Muscle layer of duodenum (tissue), 2 donors: ENCODE results near the gene SORL1-AS1.
A peak's percentile ranks its signal among the peaks of the same experiment; 100 is the strongest.

Experiments
- H3K27ac ChIP-seq: one replicate; pipeline ENCODE4 v1.7.0; 2013; ENCODE audit warnings: mild to moderate bottlenecking, low read length
- H3K27me3 ChIP-seq: one replicate; pipeline ENCODE4 v1.7.0; 2013; ENCODE audit warnings: low read depth, mild to moderate bottlenecking, control low read depth, low read length
- H3K36me3 ChIP-seq, 2 donors: one replicate each; pipeline ENCODE4 v1.7.0; 2013; ENCODE audit warnings: low read length in 2 of 2, control low read depth in 1 of 2, mild to moderate bottlenecking in 1 of 2; ENCODE audit not compliant: insufficient read depth in 2 of 2, control insufficient read depth in 1 of 2
- H3K4me1 ChIP-seq, 2 donors: one replicate each; pipeline ENCODE4 v1.7.0; 2013; ENCODE audit warnings: low read length in 2 of 2, mild to moderate bottlenecking in 2 of 2, control low read depth in 1 of 2, moderate library complexity in 1 of 2; ENCODE audit not compliant: insufficient read depth in 2 of 2, control insufficient read depth in 1 of 2
- H3K4me3 ChIP-seq, 2 donors: one replicate each; pipeline ENCODE4 v1.7.0; 2013; ENCODE audit warnings: low read length in 2 of 2, low read depth in 1 of 2, mild to moderate bottlenecking in 1 of 2
- H3K9me3 ChIP-seq, 2 donors: one replicate each; pipeline ENCODE4 v1.7.0; 2013; ENCODE audit warnings: low read length in 2 of 2, control low read depth in 1 of 2, mild to moderate bottlenecking in 1 of 2; ENCODE audit not compliant: control insufficient read depth in 1 of 2
- donor health status: healthy.

The SORL1-AS1 gene

DNA sequence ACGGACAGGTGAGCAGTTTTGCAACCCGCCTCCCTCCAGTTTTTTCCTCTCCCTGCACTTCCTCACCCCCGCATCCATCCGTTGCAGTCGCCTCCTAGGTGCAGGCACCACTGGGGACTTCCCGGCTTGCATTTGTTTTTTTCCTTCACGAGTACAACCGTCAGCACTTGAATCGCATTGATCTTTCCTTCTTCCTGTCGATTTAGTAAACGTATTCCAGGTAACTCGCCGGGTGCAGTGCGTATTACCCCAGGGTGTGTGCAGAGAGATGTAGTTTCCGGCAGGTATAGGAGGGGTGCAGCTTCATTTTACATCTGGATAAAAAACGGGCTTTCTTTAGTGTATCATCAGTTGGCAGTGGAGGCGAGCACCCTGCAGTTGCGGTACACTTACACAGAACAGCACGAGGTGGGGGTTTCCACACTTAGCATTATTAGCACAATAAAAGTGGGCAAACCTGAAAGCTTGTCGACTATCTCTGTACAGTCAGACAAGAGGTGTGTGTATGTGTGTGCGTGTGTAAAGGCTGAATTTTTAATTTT, at the start of gene SORL1-AS1:
Gene SORL1-AS1 (minus strand): TSS at position 359 of the 542 bp plus-strand sequence.
- Histone ChIP-seq H3K4me1 (peaks cover 4 to 7% of the 10 kb centered on the region in 2 donors), H3K36me3 (no peaks in the 10 kb centered on the region), H3K4me3 (peak within 1 kb of the TSS; percentile 55 to 90), H3K27me3 (no peaks in the 10 kb centered on the region), H3K27ac (no peak within 1 kb of the TSS), H3K9me3 (no peaks in the 10 kb centered on the region)

DNA sequence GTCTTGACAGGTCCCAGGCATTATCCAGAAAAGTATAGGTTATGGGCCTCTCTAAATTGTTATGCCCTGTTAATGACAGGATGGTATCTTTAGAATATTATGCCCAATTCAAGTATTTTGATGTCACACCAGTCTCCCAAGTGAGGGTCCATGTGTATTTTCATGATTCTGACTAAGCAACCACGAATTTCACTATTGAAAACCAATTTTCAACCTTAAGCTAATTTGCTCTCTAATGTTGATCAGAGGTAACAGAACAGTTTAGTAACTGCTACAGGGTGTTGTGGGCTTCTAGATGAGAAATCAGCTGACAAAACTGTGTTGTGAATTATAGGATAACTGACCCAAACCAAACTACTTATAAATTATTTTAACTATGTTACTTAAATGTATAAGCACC, 48.0 kb upstream of the SORL1-AS1 start:
- H3K27ac ChIP-seq, result no peak overlapping the region
- H3K9me3 ChIP-seq, result peaks cover 0 to 2% of the 10 kb centered on the region in 2 donors
- no peaks in the 10 kb centered on the region for H3K4me1 ChIP-seq
- H3K36me3 ChIP-seq, result peaks cover 0 to 6% of the 10 kb centered on the region in 2 donors
- H3K4me3 ChIP-seq, result no peak overlapping the region
- no peaks in the 10 kb centered on the region for H3K27me3 ChIP-seq

DNA sequence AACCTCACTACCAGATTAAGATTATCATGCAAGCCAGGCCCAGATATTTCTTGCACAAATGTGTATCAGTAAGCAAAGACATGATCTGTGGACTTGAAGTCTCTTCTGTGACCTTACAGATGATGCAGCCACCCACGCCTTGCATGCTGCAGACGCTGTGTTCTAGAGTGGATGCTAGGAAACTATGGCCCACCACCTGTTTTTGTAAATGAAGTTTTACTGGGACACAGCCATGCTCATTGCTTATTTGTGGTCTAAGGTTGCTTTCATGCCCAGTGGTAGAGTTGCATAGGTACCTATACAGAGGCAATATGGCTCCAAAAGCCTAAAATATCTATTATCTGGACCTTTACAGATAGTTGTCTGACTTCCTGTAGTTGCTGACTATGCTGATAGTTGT, 47.5 kb upstream of the SORL1-AS1 start:
- H3K9me3 ChIP-seq, result no peaks in the 10 kb centered on the region
- H3K27ac ChIP-seq, result no peak overlapping the region
- H3K4me1 ChIP-seq, result no peaks in the 10 kb centered on the region
- no peaks in the 10 kb centered on the region for H3K27me3 ChIP-seq
- H3K36me3 ChIP-seq, result peaks cover 0 to 6% of the 10 kb centered on the region in 2 donors
- H3K4me3 ChIP-seq, result no peak overlapping the region

DNA sequence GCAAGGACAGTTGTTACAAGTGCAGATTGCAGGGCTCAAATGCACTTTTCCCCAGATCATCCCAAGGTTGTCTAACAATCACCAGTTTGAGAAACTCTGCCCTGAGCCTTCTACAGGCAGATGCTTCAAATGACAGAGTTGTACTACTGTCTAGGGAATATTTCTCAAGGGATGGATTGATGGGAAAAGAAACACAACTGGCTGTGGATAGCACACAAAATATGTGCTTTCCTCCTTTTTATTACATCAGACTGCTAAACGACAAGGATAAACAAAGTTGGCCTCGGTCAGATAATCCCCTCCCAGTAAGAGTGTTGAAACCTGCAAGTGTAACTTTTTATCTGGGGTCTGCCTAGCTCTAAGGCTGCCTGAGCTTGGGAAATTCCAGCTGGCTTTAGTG, 46.6 kb upstream of the SORL1-AS1 start:
- Histone ChIP-seq H3K27me3 (no peaks in the 10 kb centered on the region), H3K4me3 (no peak overlapping the region), H3K36me3 (peaks cover 0 to 6% of the 10 kb centered on the region in 2 donors), H3K27ac (no peak overlapping the region), H3K9me3 (no peaks in the 10 kb centered on the region), H3K4me1 (no peaks in the 10 kb centered on the region)

DNA sequence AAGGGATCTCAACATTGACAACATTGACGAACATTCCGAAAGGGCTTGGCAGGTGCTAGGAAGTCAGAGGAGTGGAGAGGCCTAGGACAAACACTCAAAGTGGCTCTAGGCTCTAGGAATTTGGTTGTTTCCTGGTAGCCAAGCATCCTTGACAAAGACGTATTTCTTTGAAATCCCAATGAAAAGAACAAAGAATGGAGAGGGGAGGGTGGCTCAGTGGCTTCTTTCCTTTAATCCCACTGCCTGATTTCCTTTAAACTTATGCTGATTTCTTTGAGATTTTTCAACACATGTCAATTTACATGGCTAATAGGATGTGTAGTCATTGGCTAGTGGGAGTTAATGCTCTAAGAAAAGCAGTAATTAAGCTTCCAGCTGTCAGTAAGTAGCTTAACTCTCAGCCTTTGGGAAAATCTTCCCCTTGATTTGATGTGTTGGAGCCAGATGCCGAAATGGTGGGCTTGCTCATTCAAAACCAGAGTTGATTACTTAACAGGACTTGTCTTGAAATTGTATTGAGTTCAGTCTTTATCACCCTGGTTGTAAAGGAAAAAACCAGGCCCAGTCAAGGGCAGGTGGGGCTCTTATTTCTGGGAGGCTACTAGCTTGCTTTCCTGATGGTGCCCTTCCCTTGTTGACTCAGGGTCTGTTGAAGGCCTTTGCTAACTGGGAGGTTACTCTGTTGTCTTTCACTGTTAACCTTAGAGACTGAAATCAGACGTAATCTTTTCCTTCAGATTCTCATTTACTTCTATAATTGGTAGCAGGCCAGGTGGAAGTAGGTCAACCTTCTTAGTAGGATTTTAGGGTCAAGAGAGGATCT, 44.6 kb upstream of the SORL1-AS1 start:
- Histone ChIP-seq H3K36me3 (peaks cover 0 to 6% of the 10 kb centered on the region in 2 donors), H3K27me3 (no peaks in the 10 kb centered on the region), H3K27ac (no peak overlapping the region), H3K4me3 (no peak overlapping the region), H3K4me1 (no peaks in the 10 kb centered on the region), H3K9me3 (no peaks in the 10 kb centered on the region)

DNA sequence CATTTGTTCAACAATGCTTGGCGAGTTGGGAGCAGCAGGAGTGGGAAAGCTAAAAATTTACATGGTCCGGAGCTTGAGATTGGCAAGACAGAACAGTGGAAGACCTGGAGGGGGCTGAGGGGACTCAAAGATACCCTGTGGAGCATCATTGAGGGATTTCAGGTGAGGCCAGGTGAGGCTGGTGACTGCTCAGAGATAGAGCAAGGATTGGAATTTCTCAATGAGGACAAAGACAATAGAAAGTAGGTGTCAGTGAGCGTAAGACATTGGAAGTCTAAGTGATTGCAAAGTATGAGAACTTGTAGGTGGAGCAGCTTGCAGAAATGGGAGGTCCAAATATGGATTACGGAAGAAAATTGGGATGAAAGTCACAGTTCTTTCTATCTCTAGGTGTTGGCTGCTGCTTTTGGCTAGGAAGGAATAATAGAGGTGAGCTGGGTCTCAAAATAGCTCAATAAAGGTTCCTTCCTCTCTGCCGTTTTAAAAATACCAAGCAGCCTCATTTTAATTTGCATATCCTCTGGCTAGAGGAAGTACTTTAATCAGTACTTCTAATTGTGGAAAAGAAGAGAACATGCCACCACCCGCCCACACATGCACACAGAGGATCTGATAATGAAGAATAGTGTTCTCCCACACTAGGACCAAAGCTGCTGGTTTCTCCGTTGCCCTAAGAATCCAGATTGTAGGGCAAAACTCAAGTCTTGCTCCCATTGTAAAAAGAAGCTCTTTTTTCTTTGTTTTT, 41.8 kb upstream of the SORL1-AS1 start:
- H3K9me3 ChIP-seq, result no peaks in the 10 kb centered on the region
- no peaks in the 10 kb centered on the region for H3K4me1 ChIP-seq
- H3K4me3 ChIP-seq, result no peak overlapping the region
- no peaks in the 10 kb centered on the region for H3K27me3 ChIP-seq
- no peak overlapping the region for H3K27ac ChIP-seq
- peaks cover 0 to 6% of the 10 kb centered on the region in 2 donors for H3K36me3 ChIP-seq

DNA sequence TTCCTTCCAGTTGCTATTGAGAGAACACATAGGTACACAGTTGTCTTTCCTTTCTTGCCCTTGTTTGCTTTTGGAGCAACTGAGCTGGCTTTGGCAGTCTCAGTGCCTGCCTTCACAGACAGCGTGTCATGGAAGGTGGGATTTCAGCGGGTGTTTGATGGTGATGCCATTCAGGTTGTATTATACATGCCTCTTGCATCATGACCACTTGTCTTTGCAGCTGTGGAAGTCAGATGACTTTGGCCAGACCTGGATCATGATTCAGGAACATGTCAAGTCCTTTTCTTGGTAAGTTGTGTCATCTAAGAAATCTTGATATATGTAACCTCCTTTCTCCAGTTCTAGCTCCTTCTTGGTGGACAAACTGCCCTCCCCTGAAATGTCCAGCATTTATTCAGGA, 37.1 kb upstream of the SORL1-AS1 start:
- Histone ChIP-seq H3K4me3 (no peak overlapping the region), H3K27ac (no peak overlapping the region), H3K4me1 (no peaks in the 10 kb centered on the region), H3K27me3 (no peaks in the 10 kb centered on the region), H3K36me3 (no peaks in the 10 kb centered on the region), H3K9me3 (no peaks in the 10 kb centered on the region)

DNA sequence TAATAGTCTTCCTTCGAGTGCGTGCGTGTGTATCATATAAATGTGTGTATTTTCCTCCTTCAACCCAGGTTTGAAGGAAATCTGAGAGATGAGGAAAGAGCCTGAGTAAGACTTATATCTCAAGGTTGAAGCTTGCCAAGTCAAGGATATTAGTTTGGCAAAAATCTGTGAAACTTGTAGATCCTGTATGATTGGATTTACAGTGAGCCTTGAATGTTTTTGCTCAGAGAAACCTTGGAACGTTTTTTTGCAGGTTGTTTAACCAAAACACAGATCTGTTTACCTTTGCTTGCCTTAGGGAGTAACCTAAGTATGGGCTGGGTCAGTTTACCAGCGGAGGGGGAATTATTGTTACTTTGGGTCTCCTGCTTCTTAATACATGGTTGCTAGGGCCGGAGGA, 35.9 kb upstream of the SORL1-AS1 start:
- Histone ChIP-seq H3K27ac (no peak overlapping the region), H3K4me1 (no peaks in the 10 kb centered on the region), H3K9me3 (no peaks in the 10 kb centered on the region), H3K4me3 (no peak overlapping the region), H3K27me3 (no peaks in the 10 kb centered on the region), H3K36me3 (no peaks in the 10 kb centered on the region)

DNA sequence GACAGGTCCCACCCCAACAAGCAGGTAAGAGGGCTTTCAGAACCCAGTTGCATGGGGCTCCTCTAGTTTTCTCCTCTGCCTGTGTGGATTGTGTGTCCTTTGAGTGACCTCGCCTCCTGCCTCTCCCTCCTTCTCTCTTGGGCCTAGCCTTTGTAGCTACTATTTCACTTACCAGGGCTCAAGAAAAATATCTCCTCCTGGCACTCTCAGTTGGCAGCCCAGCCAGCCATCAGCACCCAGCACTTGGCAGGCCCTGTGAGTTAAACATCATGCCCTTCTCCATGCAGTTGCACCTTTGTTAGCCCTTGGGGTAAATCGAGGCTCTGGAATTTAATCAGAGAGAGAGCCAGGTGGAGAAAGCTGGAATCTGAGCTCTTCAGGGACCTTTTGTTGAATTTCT, 35.4 kb upstream of the SORL1-AS1 start:
- Histone ChIP-seq H3K9me3 (no peaks in the 10 kb centered on the region), H3K27me3 (no peaks in the 10 kb centered on the region), H3K4me1 (no peaks in the 10 kb centered on the region), H3K27ac (no peak overlapping the region), H3K36me3 (no peaks in the 10 kb centered on the region), H3K4me3 (no peak overlapping the region)

DNA sequence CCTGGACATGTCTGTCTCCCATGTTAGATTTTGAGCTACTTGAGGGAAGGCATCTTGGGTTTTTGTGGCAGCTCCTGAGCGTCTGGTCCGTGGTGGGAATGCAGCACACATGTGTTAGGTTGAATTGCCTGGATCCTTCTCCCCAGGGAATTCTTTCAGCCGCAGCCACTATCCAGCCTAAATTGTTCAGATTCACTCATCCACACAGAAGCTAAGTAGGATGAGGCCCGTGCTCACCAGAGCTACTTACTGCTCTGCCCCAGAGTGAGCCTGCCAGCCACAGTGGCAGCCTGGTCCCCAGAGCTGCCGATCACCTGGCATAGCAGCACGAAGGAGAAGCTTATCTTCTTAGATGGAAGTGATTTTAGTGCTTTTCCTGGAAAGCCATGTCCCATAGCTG, 34.4 kb upstream of the SORL1-AS1 start:
- Histone ChIP-seq H3K4me3 (no peak overlapping the region), H3K27ac (no peak overlapping the region), H3K4me1 (no peaks in the 10 kb centered on the region), H3K9me3 (no peaks in the 10 kb centered on the region), H3K36me3 (no peaks in the 10 kb centered on the region), H3K27me3 (no peaks in the 10 kb centered on the region)

DNA sequence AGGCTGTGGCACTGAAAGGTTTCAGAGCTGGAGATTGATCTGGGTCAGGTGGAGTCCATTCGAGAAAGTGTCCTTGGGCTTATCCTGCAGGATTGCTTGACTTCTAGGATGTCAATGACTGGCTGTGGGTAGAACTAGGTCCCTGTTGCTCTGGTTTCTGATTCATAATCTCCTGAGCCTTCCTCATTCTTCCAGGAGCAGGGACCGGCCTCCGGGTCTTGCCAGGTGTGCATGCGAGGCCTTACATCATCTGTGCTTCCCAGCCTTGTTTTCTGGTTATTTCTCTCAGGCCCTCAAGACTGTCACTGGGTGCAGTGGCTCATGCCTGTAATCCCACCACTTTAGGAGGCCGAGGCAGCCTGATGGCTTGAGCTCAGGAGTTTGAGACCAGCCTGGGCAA, 33.3 kb upstream of the SORL1-AS1 start:
- H3K27me3 ChIP-seq, result no peaks in the 10 kb centered on the region
- H3K4me1 ChIP-seq, result no peaks in the 10 kb centered on the region
- no peaks in the 10 kb centered on the region for H3K9me3 ChIP-seq
- no peak overlapping the region for H3K4me3 ChIP-seq
- no peaks in the 10 kb centered on the region for H3K36me3 ChIP-seq
- no peak overlapping the region for H3K27ac ChIP-seq
